Adrenal gland (tissue), 12 donors: ENCODE results near the gene NANS. TPM values are rescaled to one million over a fixed set of nuclear protein-coding genes. Genes with fewer than 3 reads are reported as not detected.
"Not testable (repeated sequence)": the region's sequence is repeated elsewhere in the genome, so short reads cannot be mapped to it uniquely, and the experiment has no call there.

Experiments used
- DNase-seq, 7 donors: peaks; one replicate each; pipeline ENCODE4 v3.0.0-alpha.2; 2019 to 2020
- H3K27ac ChIP-seq, 5 donors: fragments of 200-600 bp; sonication (generic) in 4 of 5; 1 replicate in 3 of 5; 2 replicates in 2 of 5; pipeline versions ENCODE4 v1.5.1 to v1.8.0; 2016 to 2020; ENCODE audit warnings: mild to moderate bottlenecking in 1 of 5
- H3K27me3 ChIP-seq: fragments of 200-600 bp; 2 replicates; pipeline ENCODE4 v1.8.0; 2021
- H3K36me3 ChIP-seq, 2 donors: fragments of 200-600 bp; replicated peaks in 1 of 2; 1 replicate in 1 of 2; 2 replicates in 1 of 2; pipeline versions ENCODE4 v1.5.1 to v1.8.0; 2018 to 2022
- H3K4me1 ChIP-seq, 2 donors: fragments of 200-600 bp; replicated peaks in 1 of 2; 1 replicate in 1 of 2; 2 replicates in 1 of 2; pipeline versions ENCODE4 v1.5.1 to v1.8.0; 2018 to 2021
- H3K4me3 ChIP-seq, 4 donors: fragments of 200-600 bp; sonication (generic) in 3 of 4; one replicate each; pipeline ENCODE4 v1.5.1; 2016 to 2018
- H3K9me3 ChIP-seq, 3 donors: fragments of 200-600 bp; sonication (generic) in 1 of 3; replicated peaks in 1 of 3; 1 replicate in 2 of 3; 2 replicates in 1 of 3; pipeline versions ENCODE4 v1.5.1 to v1.8.0; 2016 to 2021
- CTCF ChIP-seq, 6 experiments: fragments of 450-650 bp in 4 of 6; fragments of 200-600 bp in 2 of 6; sonication (generic) in 1 of 6; IDR thresholded peaks; 1 replicate in 5 of 6; 2 replicates in 1 of 6; pipeline versions ENCODE4 v1.5.1 to v1.8.0; 2016 to 2021; ENCODE audit warnings: antibody characterized with exemption in 6 of 6, mild to moderate bottlenecking in 2 of 6, moderate library complexity in 1 of 6
- POLR2A ChIP-seq, 2 donors: fragments of 450-650 bp; IDR thresholded peaks; one replicate each; pipeline ENCODE4 v1.6.1; 2017; ENCODE audit warnings: antibody characterized with exemption in 2 of 2, mild to moderate bottlenecking in 2 of 2, moderate library complexity in 1 of 2
- WGBS, 4 donors: extraction: QIAGEN DNeasy Blood & Tissue Kit in 2 of 4; methylation state at CpG; one replicate each; pipeline versions ENCODE4 v1.1.5 to v1.1.7; 2013 to 2017; 5-methylcytosine and 5-hydroxymethylcytosine counted together
- intact Hi-C, 2 donors: fragments of 100-400 bp; cut with DNase I; formaldehyde crosslinking; loops; one replicate each; pipeline versions ENCODE4 v1.14.1 to v1.15.0; 2022 to 2023
- polyA plus RNA-seq, 3 donors: library from polyadenylated mRNA; stranded (reverse); fragments of 200-250 nt in 2 of 3; fragments of 350-450 nt in 1 of 3; fragmentation: Illumina TruSeq in 1 of 3; extraction: RNeasy Lipid Tissue Mini Kit (QIAGEN cat#74804) in 1 of 3; gene quantifications; one replicate each; pipeline ENCODE4 v1.2.3, GENCODE V29; 2013 to 2014
- total RNA-seq, 9 donors: library from RNA; depleted of rRNA in 4 of 9; stranded (reverse); fragments of >200 nt in 4 of 9; fragments of 120-200 nt in 1 of 9; fragmentation: NEBNext Ultra II Directional in 1 of 9; extraction: Animal tissue kit (Norgen Biotek cat#: 25700) in 1 of 9; gene quantifications; one replicate each; pipeline versions ENCODE4 v1.1.0 to v1.2.4, GENCODE V29; 2013 to 2023
- donor health status: healthy with polysubstance abuse.
- donor health status: Bipolar disorder and iron deficiency.
- donor health status: DM: yes; HTN: yes; CAD: no.
- donor health status: DM: no; HTN: no; CAD: no.
- donor health status: DM: no; HTN: no; CAD: no.
- donor health status: DM: yes; HTN: yes; CAD: no.

NANS gene
- total and polyA plus RNA-seq, 12 donors, result 24.2 to 81.5 (median 38.7) TPM

- intact Hi-C loops, result no loop called here
- TF ChIP-seq POLR2A (IDR thresholded peaks at IDR 0.05) (no peak), CTCF (IDR thresholded peaks at IDR 0.05) (no peak)
- Histone ChIP-seq H3K4me3 (no peak overlapping the region), H3K36me3 (peaks cover 0 to 15% of the 10 kb centered on the region in 2 donors), H3K27ac (peak overlapping the region in 1 of 5 donors; percentile 6), H3K27me3 (peaks cover 18% of the 10 kb centered on the region), H3K9me3 (no peaks in the 10 kb centered on the region), H3K4me1 (peaks cover 0 to 12% of the 10 kb centered on the region in 2 donors)
- DNase-seq, result no peak
- 79 to 92% (median 87%) methylated on average over 6 to 7 of the region's 7 CpGs for WGBS, 4 donors
Measured at GRCh38 chr9:98085944-98086343, 29.4 kb downstream of the NANS start.

GRCh38 chr9:98086461-98086860 lies 29.9 kb downstream of the NANS start:
- Histone ChIP-seq H3K9me3 (no peaks in the 10 kb centered on the region), H3K27ac (peak overlapping the region in 1 of 5 donors; percentile 6), H3K4me1 (peaks cover 0 to 7% of the 10 kb centered on the region in 2 donors), H3K36me3 (peaks cover 0 to 10% of the 10 kb centered on the region in 2 donors), H3K27me3 (peaks cover 18% of the 10 kb centered on the region), H3K4me3 (no peak overlapping the region)
- TF ChIP-seq CTCF (IDR thresholded peaks at IDR 0.05) (no peak), POLR2A (IDR thresholded peaks at IDR 0.05) (no peak)
- intact Hi-C loops, result no loop called here
- no peak for DNase-seq
- 97 to 99% (median 98%) methylated on average over 4 of the region's 4 CpGs for WGBS, 4 donors

- WGBS, 4 donors, result 19 to 37% (median 26%) methylated on average over 29 to 92 of the region's 92 CpGs
- TF ChIP-seq CTCF (IDR thresholded peaks at IDR 0.05) (no peak), POLR2A (IDR thresholded peaks at IDR 0.05) (no peak)
- Histone ChIP-seq H3K9me3 (no peaks in the 10 kb centered on the region), H3K27me3 (peaks cover 18% of the 10 kb centered on the region), H3K4me1 (no peaks in the 10 kb centered on the region), H3K4me3 (peak overlapping the region in 2 of 4 donors; percentile 4 to 41), H3K36me3 (no peaks in the 10 kb centered on the region), H3K27ac (peak overlapping the region in 1 of 5 donors; percentile 51)
- peak in 3 of 7 donors; percentile 16 to 64 (median 32) for DNase-seq
- intact Hi-C loops, result no loop called here
Measured at GRCh38 chr9:98087420-98088354, 31.2 kb downstream of the NANS start.

GRCh38 chr9:98090674-98091073 lies 34.1 kb downstream of the NANS start:
- WGBS, 4 donors, result 66 to 89% (median 76%) methylated on average over 3 of the region's 3 CpGs
- H3K36me3 ChIP-seq, intact Hi-C loops, H3K4me1 ChIP-seq, H3K9me3 ChIP-seq, H3K27ac ChIP-seq, H3K4me3 ChIP-seq: not testable (repeated sequence)
- peak in 1 of 7 donors; percentile 18 for DNase-seq
- H3K27me3 ChIP-seq, result peaks cover 42% of the 10 kb centered on the region
